Measurements from ENCODE around the gene AIRE.
"Not testable (repeated sequence)": the region's sequence is repeated elsewhere in the genome, so short reads cannot be mapped to it uniquely, and the experiment has no call there.

Gene AIRE

GRCh38 chr21:44279354-44280260 lies 6.1 kb upstream of the AIRE start:
- Histone ChIP-seq H3K27ac (no peak overlapping the region), H3K9ac (no peak overlapping the region), H3K27me3 (ENCODE audit: control insufficient read depth, insufficient read depth, low read length) (no peaks in the 10 kb centered on the region), H3K4me1 (no peaks in the 10 kb centered on the region), H3K4me2 (ENCODE audit: low read length) (no peak overlapping the region), H3K36me3 (ENCODE audit: control insufficient read depth, insufficient read depth, low read length) (no peaks in the 10 kb centered on the region), H2AFZ (no peak overlapping the region), H3K4me3 (ENCODE audit: low read depth, low read length) (no peak overlapping the region), H3K9me3 (ENCODE audit: control insufficient read depth, low read length) (no peaks in the 10 kb centered on the region), H3K79me2 (no peaks in the 10 kb centered on the region)
- TF ChIP-seq, protein P1, sequence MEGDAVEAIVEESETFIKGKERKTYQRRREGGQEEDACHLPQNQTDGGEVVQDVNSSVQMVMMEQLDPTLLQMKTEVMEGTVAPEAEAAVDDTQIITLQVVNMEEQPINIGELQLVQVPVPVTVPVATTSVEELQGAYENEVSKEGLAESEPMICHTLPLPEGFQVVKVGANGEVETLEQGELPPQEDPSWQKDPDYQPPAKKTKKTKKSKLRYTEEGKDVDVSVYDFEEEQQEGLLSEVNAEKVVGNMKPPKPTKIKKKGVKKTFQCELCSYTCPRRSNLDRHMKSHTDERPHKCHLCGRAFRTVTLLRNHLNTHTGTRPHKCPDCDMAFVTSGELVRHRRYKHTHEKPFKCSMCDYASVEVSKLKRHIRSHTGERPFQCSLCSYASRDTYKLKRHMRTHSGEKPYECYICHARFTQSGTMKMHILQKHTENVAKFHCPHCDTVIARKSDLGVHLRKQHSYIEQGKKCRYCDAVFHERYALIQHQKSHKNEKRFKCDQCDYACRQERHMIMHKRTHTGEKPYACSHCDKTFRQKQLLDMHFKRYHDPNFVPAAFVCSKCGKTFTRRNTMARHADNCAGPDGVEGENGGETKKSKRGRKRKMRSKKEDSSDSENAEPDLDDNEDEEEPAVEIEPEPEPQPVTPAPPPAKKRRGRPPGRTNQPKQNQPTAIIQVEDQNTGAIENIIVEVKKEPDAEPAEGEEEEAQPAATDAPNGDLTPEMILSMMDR (IDR thresholded peaks at IDR 0.05): no peak

DNA sequence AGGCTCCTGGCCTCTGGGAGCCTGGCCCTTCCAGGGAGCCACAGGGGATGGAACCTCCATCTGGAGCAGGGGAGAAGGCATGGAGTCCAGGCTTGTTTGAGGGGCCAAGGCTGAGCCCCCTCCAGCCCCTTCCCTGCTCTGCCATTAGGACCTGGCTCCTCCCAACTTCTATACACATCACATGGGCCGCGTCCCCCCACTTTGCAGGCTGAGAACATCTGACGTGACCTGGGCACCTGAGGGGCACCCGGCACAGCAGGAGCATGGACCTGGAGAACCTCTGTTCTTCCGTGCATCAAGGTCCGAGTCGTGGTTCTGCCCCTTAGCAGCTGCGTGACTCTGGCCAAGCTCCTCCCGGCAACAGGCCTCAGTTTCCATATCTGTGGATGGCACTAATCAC lies 3.9 kb upstream of the AIRE start:
- TF ChIP-seq, protein P1 (IDR thresholded peaks at IDR 0.05): no peak
- Histone ChIP-seq H3K27me3 (ENCODE audit: control insufficient read depth, insufficient read depth, low read length) (no peaks in the 10 kb centered on the region), H3K27ac (no peak overlapping the region), H3K4me1 (no peaks in the 10 kb centered on the region), H3K4me3 (ENCODE audit: low read depth, low read length) (no peak overlapping the region), H3K4me2 (ENCODE audit: low read length) (no peak overlapping the region), H2AFZ (no peak overlapping the region), H3K36me3 (ENCODE audit: control insufficient read depth, insufficient read depth, low read length) (no peaks in the 10 kb centered on the region), H3K79me2 (no peaks in the 10 kb centered on the region), H3K9ac (no peak overlapping the region), H3K9me3 (ENCODE audit: control insufficient read depth, low read length) (no peaks in the 10 kb centered on the region)

- TF ChIP-seq, protein P1 (IDR thresholded peaks at IDR 0.05): no peak
Observed at GRCh38 chr21:44282370-44282769, 3.3 kb upstream of the AIRE start.

GRCh38 chr21:44283211-44283785 lies 2.4 kb upstream of the AIRE start:
- not testable (repeated sequence) for H3K27ac ChIP-seq; H3K9ac ChIP-seq; H3K9me3 ChIP-seq (ENCODE audit: control insufficient read depth, low read length); H2AFZ ChIP-seq; H3K4me1 ChIP-seq; H3K36me3 ChIP-seq (ENCODE audit: control insufficient read depth, insufficient read depth, low read length); H3K4me3 ChIP-seq (ENCODE audit: low read depth, low read length); H3K4me2 ChIP-seq (ENCODE audit: low read length); H3K79me2 ChIP-seq; H3K27me3 ChIP-seq (ENCODE audit: control insufficient read depth, insufficient read depth, low read length)

More at GRCh38 chr21:44282370-44282769, 3.3 kb upstream of the AIRE start:
- Histone ChIP-seq H3K36me3 (ENCODE audit: control insufficient read depth, insufficient read depth, low read length) (no peaks in the 10 kb centered on the region), H3K79me2 (no peaks in the 10 kb centered on the region), H3K4me1 (no peaks in the 10 kb centered on the region), H2AFZ (no peak overlapping the region), H3K9me3 (ENCODE audit: control insufficient read depth, low read length) (no peaks in the 10 kb centered on the region), H3K27ac (no peak overlapping the region), H3K27me3 (ENCODE audit: control insufficient read depth, insufficient read depth, low read length) (no peaks in the 10 kb centered on the region), H3K4me3 (ENCODE audit: low read depth, low read length) (no peak overlapping the region), H3K4me2 (ENCODE audit: low read length) (no peak overlapping the region), H3K9ac (no peak overlapping the region)

- Histone ChIP-seq H3K4me2 (ENCODE audit: low read length) (no peak overlapping the region), H3K27ac (no peak overlapping the region), H3K36me3 (ENCODE audit: control insufficient read depth, insufficient read depth, low read length) (no peaks in the 10 kb centered on the region), H3K4me3 (ENCODE audit: low read depth, low read length) (no peak overlapping the region), H3K9me3 (ENCODE audit: control insufficient read depth, low read length) (no peaks in the 10 kb centered on the region), H3K79me2 (no peaks in the 10 kb centered on the region), H2AFZ (no peak overlapping the region), H3K27me3 (ENCODE audit: control insufficient read depth, insufficient read depth, low read length) (no peaks in the 10 kb centered on the region), H3K4me1 (no peaks in the 10 kb centered on the region), H3K9ac (no peak overlapping the region)
- TF ChIP-seq, protein P1 (IDR thresholded peaks at IDR 0.05): no peak
Observed at GRCh38 chr21:44283948-44284347, 1.7 kb upstream of the AIRE start.
